HFFc6 (cell line): ENCODE measurements around the gene MAT2B. TPM values are rescaled to one million over a fixed set of nuclear protein-coding genes. Genes with fewer than 3 reads are reported as not detected.

Experiments used
- DNase-seq: peaks from one replicate; pipeline ENCODE4 v3.0.0-alpha.2; 2018
- H3K27ac Mint-ChIP-seq: 2 replicates; pipeline ENCODE4 v1.8.0; 2020; ENCODE audit warnings: mild to moderate bottlenecking, mixed read lengths
- H3K27me3 Mint-ChIP-seq: 2 replicates; pipeline ENCODE4 v1.8.0; 2021; ENCODE audit warnings: mild to moderate bottlenecking, moderate library complexity, mixed read lengths; ENCODE audit not compliant: insufficient read depth
- H3K36me3 Mint-ChIP-seq: 2 replicates; pipeline ENCODE4 v1.8.0; 2021; ENCODE audit warnings: low read depth, mixed read lengths
- H3K4me1 Mint-ChIP-seq: 2 replicates; pipeline ENCODE4 v1.8.0; 2020; ENCODE audit warnings: low read depth, mixed read lengths
- H3K4me3 Mint-ChIP-seq: 2 replicates; pipeline ENCODE4 v1.8.0; 2020; ENCODE audit warnings: mild to moderate bottlenecking, moderate library complexity, mixed read lengths
- H3K9me3 Mint-ChIP-seq: 2 replicates; pipeline ENCODE4 v1.8.0; 2020; ENCODE audit warnings: mild to moderate bottlenecking, mixed read lengths
- total RNA-seq, 6 experiments: library from RNA; stranded (reverse); fragmentation: NEBNext Ultra II Directional; extraction: Animal tissue kit (Norgen Biotek cat#: 25700); gene quantifications; 2 replicates in 1 of 6; 3 replicates in 5 of 6; pipeline ENCODE4 v1.2.3, GENCODE V29; 2021
- TF ChIP-seq, protein P1 (sequence below): fragments of 200-600 bp; sonication (generic); IDR thresholded peaks from 2 replicates; pipeline ENCODE4 v1.5.0; 2021; ENCODE audit warnings: antibody characterized with exemption, mild to moderate bottlenecking

MAT2B gene
- total RNA-seq, 6 experiments from 2014 or later, result 38.8 to 53.2 (median 48.4) TPM

- TF ChIP-seq, protein P1, sequence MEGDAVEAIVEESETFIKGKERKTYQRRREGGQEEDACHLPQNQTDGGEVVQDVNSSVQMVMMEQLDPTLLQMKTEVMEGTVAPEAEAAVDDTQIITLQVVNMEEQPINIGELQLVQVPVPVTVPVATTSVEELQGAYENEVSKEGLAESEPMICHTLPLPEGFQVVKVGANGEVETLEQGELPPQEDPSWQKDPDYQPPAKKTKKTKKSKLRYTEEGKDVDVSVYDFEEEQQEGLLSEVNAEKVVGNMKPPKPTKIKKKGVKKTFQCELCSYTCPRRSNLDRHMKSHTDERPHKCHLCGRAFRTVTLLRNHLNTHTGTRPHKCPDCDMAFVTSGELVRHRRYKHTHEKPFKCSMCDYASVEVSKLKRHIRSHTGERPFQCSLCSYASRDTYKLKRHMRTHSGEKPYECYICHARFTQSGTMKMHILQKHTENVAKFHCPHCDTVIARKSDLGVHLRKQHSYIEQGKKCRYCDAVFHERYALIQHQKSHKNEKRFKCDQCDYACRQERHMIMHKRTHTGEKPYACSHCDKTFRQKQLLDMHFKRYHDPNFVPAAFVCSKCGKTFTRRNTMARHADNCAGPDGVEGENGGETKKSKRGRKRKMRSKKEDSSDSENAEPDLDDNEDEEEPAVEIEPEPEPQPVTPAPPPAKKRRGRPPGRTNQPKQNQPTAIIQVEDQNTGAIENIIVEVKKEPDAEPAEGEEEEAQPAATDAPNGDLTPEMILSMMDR, result no peak
- Mint-ChIP-seq H3K4me3 (no peak overlapping the region), H3K9me3 (no peaks in the 10 kb centered on the region), H3K27me3 (no peaks in the 10 kb centered on the region), H3K27ac (peak overlapping the region; percentile 3; the same call in 1 of the 2 replicates), H3K4me1 (peaks cover 21% of the 10 kb centered on the region), H3K36me3 (no peaks in the 10 kb centered on the region)
- peak; percentile 41 for DNase-seq
Measured at GRCh38 chr5:163496286-163496685, 9.1 kb upstream of the MAT2B start.

GRCh38 chr5:163497315-163497714 is 8.1 kb upstream of the MAT2B start:
- H3K36me3 Mint-ChIP-seq, result no peaks in the 10 kb centered on the region
- H3K4me3 Mint-ChIP-seq, result no peak overlapping the region
- H3K27ac Mint-ChIP-seq, result no peak overlapping the region
- H3K4me1 Mint-ChIP-seq, result peaks cover 22% of the 10 kb centered on the region
- H3K27me3 Mint-ChIP-seq, result no peaks in the 10 kb centered on the region
- TF ChIP-seq, protein P1, result no peak
- DNase-seq, result no peak
- H3K9me3 Mint-ChIP-seq, result no peaks in the 10 kb centered on the region

DNA sequence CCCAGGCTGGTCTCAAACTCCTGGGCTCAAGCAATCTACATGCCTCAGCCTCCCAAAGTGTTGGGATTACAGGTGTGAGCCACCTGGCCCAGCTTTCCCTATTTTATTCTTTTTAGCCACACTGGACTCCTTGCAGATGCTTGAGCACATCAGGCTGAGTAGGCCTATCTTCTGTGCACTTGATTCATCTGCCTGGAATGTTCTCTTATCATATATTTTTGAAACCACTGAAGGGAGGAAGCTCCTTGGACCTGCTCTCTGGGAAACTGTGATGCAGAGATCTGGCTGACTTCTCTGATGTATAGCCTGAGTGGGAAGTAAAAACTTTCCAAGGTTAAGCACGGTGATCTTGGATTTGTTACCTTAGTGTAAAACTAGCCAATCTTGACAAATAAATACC is 6.5 kb upstream of the MAT2B start:
- H3K27ac Mint-ChIP-seq, result peak overlapping the region; percentile 47
- peaks cover 35% of the 10 kb centered on the region for H3K4me1 Mint-ChIP-seq
- H3K36me3 Mint-ChIP-seq, result no peaks in the 10 kb centered on the region
- DNase-seq, result peak; percentile 47
- H3K27me3 Mint-ChIP-seq, result no peaks in the 10 kb centered on the region
- TF ChIP-seq, protein P1, result no peak
- H3K4me3 Mint-ChIP-seq, result no peak overlapping the region
- no peaks in the 10 kb centered on the region for H3K9me3 Mint-ChIP-seq

DNA sequence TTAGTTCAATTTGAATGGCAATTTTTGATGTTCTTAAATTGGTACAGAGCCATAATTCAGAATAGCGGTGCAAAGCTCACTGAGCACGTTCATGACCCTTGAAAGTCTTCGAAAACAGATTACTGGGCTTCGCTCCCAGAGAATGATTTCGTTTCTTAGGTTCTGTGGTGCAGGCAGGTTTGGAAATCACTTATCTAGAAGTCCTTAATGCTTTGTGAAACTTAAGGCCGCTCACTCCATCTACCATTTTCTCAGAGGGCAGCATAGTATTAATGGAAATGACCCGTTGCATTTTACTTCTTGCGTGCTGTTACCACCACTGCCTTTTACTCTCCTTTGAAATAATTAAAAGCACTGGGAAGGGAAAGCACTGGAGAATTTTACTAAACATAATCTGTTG is 2.9 kb upstream of the MAT2B start:
- TF ChIP-seq, protein P1, result no peak
- peaks cover 49% of the 10 kb centered on the region for H3K4me1 Mint-ChIP-seq
- H3K9me3 Mint-ChIP-seq, result no peaks in the 10 kb centered on the region
- peak overlapping the region; percentile 99 for H3K4me3 Mint-ChIP-seq
- H3K36me3 Mint-ChIP-seq, result no peaks in the 10 kb centered on the region
- peak overlapping the region; percentile 95 for H3K27ac Mint-ChIP-seq
- DNase-seq, result no peak
- no peaks in the 10 kb centered on the region; the same call in 1 of the 2 replicates for H3K27me3 Mint-ChIP-seq

DNA sequence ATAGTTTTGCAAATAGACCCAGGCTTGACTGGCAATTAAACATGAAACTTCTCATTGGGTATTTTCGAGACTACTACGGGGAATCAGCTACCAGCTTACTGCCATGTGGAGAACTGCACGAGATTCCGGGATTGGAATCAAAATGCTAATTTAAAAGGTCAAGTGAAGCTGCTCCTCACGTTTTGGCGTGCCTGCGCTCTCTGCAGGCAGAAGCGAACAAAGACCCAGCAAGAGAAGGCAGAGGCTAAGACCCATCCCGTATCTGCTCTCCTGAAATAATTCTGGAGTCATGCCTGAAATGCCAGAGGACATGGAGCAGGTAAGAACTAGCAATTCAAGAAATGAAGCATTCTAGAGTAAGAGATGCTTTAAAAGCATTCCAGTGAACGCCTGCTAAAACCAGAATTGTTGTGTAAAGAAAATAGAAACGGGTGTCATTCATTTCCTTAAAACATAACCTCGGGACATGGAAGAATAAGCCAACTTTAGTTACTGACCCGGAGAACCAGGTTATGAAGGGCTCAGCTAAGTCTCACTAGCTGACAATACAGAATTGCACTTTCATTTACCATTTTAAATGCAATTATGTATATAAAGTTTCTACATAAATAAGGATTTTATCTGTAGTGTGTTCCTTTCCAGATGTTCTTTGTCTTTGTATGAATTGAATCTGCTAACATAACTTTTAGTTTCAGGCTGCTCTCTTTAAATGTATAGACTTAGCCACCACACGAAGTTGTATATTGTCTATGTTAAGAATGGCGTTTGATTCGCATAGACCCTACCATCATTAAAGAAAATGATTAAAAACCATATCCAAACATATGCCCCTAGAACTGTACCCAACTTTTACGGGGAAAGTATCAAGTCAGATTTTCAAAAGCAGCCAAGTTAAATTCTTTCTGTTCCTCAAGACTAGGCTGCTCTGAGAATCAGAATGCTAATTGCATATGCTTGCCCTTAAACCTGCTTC is 2.0 kb upstream of the MAT2B start:
- H3K4me3 Mint-ChIP-seq, result peak overlapping the region; percentile 99

More for the DNA sequence above, 2.0 kb upstream of the MAT2B start:
- no peaks in the 10 kb centered on the region for H3K36me3 Mint-ChIP-seq
- H3K27ac Mint-ChIP-seq, result peak overlapping the region; percentile 95
- DNase-seq, result peak; percentile 89
- no peaks in the 10 kb centered on the region for H3K9me3 Mint-ChIP-seq
- TF ChIP-seq, protein P1, result peak; percentile 62
- no peaks in the 10 kb centered on the region; the same call in 1 of the 2 replicates for H3K27me3 Mint-ChIP-seq
- peaks cover 57% of the 10 kb centered on the region for H3K4me1 Mint-ChIP-seq
